ENCODE data around the gene BRD3. TPM values are rescaled to one million over a fixed set of nuclear protein-coding genes. Genes with fewer than 3 reads are reported as not detected.

BRD3 gene
- total RNA-seq, 1 donor from 2014 or later, result 13.2 TPM

GRCh38 chr9:134053941-134054761 is 13.7 kb downstream of the BRD3 start:
- ATAC-seq, result no peak

- no peak for ATAC-seq
Observed at GRCh38 chr9:134053401-134053871, 14.4 kb downstream of the BRD3 start.

DNA sequence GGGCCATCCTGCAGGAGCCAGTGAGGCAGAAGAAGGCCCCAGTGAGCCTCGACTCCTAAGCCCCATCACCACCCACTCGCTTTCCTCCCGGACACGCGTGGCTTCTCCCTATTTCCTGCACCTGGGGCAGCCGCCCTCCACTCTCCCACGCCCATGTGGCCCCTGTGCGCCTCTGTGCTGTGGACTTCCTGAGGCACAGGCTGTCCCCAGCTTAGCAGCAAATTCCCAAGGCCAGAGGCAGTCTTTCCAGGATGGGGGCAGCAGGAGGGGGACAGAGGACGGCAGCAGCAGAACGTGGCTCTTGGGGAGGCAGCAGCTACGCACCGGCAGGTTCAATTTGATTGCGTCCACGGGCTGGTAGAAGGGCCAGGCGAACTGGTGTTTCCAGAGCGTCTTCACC is 14.9 kb downstream of the BRD3 start:
- no peak for ATAC-seq

DNA sequence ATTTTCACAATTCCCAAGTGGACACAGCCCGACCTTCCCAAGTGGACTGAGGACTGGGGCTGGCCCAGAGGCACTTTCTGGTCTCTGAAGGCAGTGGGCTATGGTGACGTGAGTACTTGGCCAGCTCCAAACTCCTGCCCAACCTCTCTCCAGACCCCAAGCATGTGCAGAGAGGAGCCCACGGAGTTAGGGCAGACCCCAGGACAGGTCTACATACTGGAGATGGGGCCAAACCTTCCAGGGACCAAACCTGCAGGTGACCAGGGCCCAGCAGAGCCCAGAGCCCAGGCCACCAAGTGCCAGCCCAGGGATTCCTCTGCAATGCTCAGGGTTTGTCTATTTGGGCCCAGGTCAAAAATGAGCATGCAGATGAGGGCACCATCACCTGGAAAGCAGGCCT is 15.3 kb downstream of the BRD3 start:
- no peak for ATAC-seq

GRCh38 chr9:134051319-134051718 is 16.5 kb downstream of the BRD3 start:
- no peak for ATAC-seq

DNA sequence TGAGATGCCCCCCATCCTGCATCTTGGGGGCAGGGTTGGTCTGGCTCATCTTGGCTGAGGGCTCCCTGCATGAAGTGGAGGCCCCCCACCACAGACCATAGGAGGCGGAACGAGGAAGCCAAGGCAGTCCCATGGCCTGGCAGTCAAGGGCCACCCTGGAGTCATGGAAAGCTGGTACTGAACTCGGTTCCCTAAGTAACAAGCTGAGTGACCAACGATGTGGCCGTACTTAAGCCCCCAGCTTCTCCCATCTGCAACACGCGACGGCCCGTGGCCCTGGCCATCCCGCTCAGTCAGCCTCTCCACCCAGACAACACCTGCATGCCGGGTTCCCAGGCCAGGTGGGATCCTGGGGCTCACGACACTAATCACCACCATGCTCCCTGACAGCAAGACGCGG is 17.1 kb downstream of the BRD3 start:
- no peak for ATAC-seq

DNA sequence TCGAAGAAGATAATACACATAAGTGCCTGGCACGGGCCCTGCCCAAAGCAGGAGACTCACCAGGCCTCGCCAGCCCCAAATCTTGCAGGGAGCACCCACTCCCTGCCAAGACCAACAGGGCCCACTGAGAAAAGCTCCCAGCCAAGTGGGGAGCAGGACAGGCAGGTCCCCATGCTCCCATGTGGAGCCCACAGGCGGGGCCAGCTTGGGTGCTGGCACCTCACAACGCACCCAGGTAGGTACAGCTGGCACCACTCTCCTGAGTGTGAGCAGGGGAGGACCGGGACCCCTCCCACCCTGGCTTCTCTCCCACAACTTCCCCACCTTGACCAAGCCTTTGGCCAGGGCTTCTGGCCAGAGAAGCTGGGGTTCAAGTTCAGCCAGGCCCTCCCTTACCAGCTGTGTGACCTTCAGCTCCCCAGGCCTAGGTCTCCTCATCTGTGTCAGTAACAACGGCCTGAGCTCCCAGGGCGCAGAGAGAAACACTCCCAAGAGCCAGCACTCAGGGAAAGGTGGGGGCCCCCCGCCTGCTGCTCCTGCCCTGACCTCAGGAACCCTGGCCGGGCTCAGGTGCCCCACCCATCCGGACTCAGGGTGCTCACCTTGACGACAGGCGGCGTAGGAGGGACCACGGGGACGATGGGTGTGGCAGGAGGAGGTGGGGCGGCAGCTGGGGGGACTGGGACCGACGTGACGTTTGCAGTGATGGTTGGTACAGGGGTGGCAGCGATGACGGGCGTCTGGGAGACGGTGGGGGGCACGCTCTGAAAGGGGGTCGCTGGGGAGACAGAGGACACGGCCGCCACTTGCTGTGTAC is 17.8 kb downstream of the BRD3 start:
- ATAC-seq, result no peak

GRCh38 chr9:134049236-134049635 is 18.6 kb downstream of the BRD3 start:
- ATAC-seq, result peak; percentile 3

DNA sequence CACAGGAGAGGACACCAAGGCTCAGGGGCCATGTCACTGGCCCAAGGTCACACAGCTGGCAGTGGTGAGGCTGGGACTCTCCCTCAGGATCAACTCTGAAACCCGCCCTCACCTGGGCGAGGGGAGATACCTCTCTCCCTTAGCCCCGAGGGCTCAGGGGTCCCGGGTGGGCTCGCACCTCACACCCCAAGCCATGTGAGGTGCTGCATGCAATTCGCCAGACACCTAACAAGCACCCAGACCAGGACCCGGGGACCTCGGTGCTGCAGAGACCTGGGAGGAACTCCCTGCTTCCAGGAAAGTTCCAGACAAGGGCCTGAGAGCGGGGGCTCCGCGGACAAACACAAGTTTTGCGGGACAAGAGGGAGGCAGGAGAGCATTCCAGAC is 19.3 kb downstream of the BRD3 start:
- no peak for ATAC-seq

- no peak for ATAC-seq
Observed at GRCh38 chr9:134047868-134048581, 19.8 kb downstream of the BRD3 start.

GRCh38 chr9:134046894-134047681 is 20.7 kb downstream of the BRD3 start:
- no peak for ATAC-seq

DNA sequence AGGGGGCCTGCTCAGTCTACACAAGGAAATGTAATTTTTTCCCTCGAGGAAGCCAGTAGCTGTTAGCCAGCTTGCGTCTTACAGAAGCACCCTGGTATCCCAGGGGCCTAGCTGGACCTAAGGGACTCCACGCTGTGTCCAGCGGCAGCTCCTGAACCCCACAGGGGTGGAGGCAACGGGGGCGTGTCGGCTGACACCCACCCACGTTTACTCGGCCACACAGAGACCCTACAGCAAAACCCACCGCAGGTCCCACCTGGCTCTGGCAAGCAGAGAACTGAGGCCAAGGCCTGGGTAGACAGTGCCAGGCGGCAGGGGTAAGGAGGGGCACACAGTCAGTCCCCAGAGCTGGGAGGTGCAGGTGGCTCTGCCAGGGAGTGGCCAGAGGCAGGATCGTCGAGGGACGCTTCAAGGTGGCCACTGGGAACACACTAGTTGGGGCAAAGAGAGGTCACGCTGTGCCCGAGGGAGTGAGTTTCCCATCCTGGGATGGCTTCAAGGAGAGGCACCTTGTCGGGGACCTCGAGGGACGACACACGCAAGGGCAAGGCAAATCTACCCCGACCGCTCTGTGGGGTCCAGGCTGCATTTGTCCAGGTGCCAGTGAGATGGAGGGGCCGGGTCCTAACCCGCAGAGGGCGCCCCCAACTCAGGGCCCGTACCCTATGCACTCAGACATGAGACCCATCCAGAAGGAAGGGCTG is 21.8 kb downstream of the BRD3 start:
- ATAC-seq, result no peak

- no peak for ATAC-seq
Observed at GRCh38 chr9:134044944-134045343, 22.9 kb downstream of the BRD3 start.

DNA sequence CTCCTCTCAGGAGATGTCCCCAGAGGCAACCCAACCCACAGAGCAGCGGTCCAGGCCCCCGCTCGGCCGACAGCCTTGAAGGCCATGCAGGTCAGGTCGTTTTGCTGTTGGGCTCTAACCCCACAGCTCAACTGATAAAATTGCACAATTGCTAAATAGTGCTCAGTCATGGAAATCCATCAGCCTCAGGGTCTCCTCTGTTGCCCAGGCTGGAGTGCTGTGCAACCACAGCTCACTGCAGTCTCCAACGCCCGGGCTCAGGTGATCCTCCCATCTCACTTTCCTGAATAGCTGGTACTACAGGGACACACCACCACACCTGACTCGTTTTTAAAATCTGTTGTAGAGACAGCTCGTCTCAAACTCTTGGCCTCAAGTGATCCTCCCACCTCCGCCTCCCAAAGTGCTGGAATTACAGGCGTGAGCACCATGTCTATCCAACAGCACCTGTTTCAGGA is 24.3 kb downstream of the BRD3 start:
- no peak for ATAC-seq

- ATAC-seq, result no peak
Observed at GRCh38 chr9:134041649-134041962, 26.2 kb downstream of the BRD3 start.

- ATAC-seq, result peak; percentile 35
Observed at GRCh38 chr9:134040781-134041648, 26.8 kb downstream of the BRD3 start.

DNA sequence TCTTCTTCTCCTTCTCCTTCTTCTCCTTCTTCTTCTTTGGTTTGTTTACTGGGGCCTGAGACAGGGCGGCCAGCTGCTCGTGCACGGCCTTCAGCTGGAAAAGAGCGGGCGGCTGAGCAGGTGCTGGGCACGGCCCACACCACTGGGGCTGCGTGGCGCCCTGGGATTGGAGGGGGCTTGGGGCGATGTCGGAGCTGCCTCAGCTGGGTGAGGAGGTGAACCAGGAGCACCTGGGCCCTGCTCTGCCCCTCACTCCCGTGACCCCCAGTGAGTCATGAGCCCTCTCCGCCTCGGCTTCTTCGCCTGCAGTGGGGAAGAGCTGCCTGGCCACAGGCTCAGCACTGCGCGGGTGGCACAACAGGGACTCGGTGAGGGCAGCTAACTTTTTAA is 27.7 kb downstream of the BRD3 start:
- ATAC-seq, result no peak

DNA sequence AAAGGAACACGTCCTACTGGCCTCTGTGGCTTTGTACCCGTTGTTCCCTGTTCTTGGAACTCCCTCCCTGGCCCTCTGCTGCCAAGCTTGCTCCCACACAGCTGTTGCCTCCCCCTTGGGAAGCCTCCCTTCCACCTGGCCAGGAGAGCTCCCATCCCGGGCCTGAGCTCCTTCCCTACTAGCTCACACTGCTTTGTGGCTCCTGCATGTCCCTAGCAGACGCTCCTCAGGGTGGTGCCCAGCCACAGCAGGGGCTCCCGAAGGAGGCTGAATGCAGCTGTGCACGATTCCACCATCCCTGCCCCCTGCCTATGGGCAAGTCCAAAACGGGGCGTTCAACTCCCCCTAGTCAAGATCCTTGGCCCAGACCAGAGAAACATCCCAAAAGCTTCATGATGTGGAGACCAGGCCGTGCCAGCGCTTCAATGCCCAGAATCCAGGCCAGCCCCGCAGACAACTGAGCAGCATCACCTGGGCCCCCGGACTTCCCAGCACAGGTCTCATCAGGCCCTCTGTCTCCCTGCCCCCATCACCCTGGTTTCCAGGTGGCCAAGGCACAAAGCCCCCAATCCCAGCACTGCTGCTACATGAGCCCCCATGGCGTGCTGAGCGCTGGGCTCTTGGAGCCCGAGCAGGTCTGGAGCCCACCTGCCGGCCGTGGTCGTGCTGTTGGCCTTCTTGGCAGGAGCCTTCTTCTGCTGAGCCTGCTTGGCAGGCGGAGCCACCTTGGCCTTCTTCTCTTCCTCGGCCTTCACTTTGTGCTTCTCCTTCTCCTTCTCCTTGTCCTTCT is 28.2 kb downstream of the BRD3 start:
- ATAC-seq, result no peak

DNA sequence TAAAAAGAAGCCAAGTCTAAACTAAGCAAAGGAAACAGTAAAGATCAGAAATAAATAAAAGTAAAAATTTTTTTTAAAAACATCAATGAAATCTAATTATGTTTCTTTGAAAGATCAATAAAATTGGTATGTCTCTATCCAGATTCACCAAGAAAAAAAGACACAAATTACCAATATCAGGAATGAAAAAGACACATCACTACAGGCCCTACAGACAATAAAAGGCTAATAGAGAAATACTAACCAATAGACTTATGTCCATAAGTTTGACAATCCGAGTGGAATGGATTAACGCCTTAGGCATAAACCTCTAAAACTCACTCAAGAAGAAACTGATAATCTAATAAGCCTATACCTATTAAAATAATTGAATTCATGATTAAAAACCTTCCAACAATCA is 30.2 kb downstream of the BRD3 start:
- ATAC-seq, result no peak

DNA sequence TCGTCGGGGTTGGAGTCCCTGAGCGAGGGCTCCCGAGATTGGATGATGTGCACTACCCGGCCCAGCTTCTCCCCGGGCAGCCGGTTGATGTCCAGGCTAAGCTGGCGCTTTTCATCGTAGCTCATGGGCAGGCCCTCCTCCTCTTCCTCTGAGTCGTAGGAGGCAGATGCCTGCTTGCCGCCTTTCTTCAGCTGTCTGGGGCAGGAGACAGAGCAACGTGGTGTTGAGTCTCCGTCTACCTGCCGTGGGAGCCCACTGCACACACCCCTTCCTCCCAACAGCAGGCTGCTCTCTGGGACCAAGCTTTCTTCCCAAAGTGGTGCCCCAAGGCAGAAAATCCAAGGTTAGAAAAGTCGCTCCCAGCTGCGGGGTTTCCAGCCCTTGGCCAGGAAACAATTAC is 31.7 kb downstream of the BRD3 start:
- ATAC-seq, result no peak

Data from esophagus mucosa (tissue), 1 donor.